NT2/D1 (cell line): ENCODE measurements around the gene DIRAS2.

ENCODE experiments used
- YY1 ChIP-seq: IDR thresholded peaks from 2 replicates; pipeline ENCODE4 v1.6.1; 2011; ENCODE audit not compliant: insufficient read length, insufficient read depth
- ZNF274 ChIP-seq: IDR thresholded peaks from 2 replicates; pipeline ENCODE4 v1.6.1; 2011; ENCODE audit warnings: mild to moderate bottlenecking, low read depth, low read length

GRCh38 chr9:90580576-90580975, 62.0 kb downstream of the DIRAS2 start:
- TF ChIP-seq YY1 (no peak), ZNF274 (no peak)
